Pericardium fibroblast (primary cell): ENCODE measurements around the gene TXNIP. TPM values are rescaled to one million over a fixed set of nuclear protein-coding genes. Genes with fewer than 3 reads are reported as not detected.

ENCODE experiments used
- total RNA-seq: library from RNA; depleted of rRNA; stranded (reverse); fragments of >200 nt; gene quantifications from 2 replicates; pipeline ENCODE4 v1.2.3, GENCODE V29; 2015

The TXNIP gene
- total RNA-seq, result 303 and 594 TPM in 2 replicates

GRCh38 chr1:145996433-145997015, at the start of gene TXNIP:
TXNIP (minus strand) TSS chr1:145996579; CDS start chr1:145996266, 313 bp downstream.

GRCh38 chr1:146021622-146022402, 25.4 kb upstream of the TXNIP start, which contains the start of gene HJV:
HJV (minus strand) TSS chr1:146021735; CDS start chr1:146020231, 1,504 bp downstream.

GRCh38 chr1:145964328-145965118, 31.9 kb downstream of the TXNIP start, which contains the start of the genes ANKRD34A and POLR3GL:
ANKRD34A (minus strand) TSS chr1:145964575; CDS start chr1:145961759, 2,816 bp downstream.
POLR3GL (plus strand) TSS chr1:145964690; CDS start chr1:145974866, 10,176 bp downstream.

GRCh38 chr1:145957443-145958319, 38.7 kb downstream of the TXNIP start, which contains the start of gene LIX1L:
LIX1L (minus strand) TSS chr1:145958017; CDS start chr1:145957927, 90 bp downstream.

Other genes starting within 250 kb of the TXNIP start
- 6.3 and 8.3 TPM in 2 replicates for gene RNF115, start 172.5 kb downstream of the TXNIP start, total RNA-seq
- gene POLR3C, start 172.4 kb downstream of the TXNIP start, total RNA-seq, result 27.4 and 30.6 TPM in 2 replicates
- gene NUDT17, start 150.9 kb downstream of the TXNIP start, total RNA-seq, result 0.12 and 1.3 TPM in 2 replicates
- 23.6 and 30.9 TPM in 2 replicates for gene PIAS3, start 137.5 kb downstream of the TXNIP start, total RNA-seq
- gene ANKRD35, start 110.7 kb downstream of the TXNIP start, total RNA-seq, result 0.47 and 4.1 TPM in 2 replicates
- 6.8 and 15.2 TPM in 2 replicates for gene ITGA10, start 86.5 kb downstream of the TXNIP start, total RNA-seq
- gene PEX11B, start 77.9 kb downstream of the TXNIP start, total RNA-seq, result 18.6 and 22.4 TPM in 2 replicates
- gene RBM8A, start 69.1 kb downstream of the TXNIP start, total RNA-seq, result 59.6 and 92.0 TPM in 2 replicates
- gene LIX1L, start 38.6 kb downstream of the TXNIP start, total RNA-seq, result 35.9 and 37.1 TPM in 2 replicates
- gene ANKRD34A, start 32.0 kb downstream of the TXNIP start, total RNA-seq, result 0.85 and 1.6 TPM in 2 replicates
- 19.5 and 19.7 TPM in 2 replicates for gene POLR3GL, start 31.9 kb downstream of the TXNIP start, total RNA-seq
- gene HJV, start 25.2 kb upstream of the TXNIP start, total RNA-seq, result 0.17 TPM in 1 of 2 replicates, not detected in the other
- 1.3 and 2.0 TPM in 2 replicates for gene NBPF10, start 148.2 kb upstream of the TXNIP start, total RNA-seq
- gene NOTCH2NLA, start 232.4 kb upstream of the TXNIP start, total RNA-seq, result 41.5 and 42.0 TPM in 2 replicates